Activated CD4-positive, alpha-beta T cell treated with anti-CD3 and anti-CD28 coated beads, Interleukin-2, amount 50 U/mL, for 16 hours (primary cell): ENCODE data around the gene HMGCL.
"Not testable (repeated sequence)": the region's sequence is repeated elsewhere in the genome, so short reads cannot be mapped to it uniquely, and the experiment has no call there.

Source experiments
- DNase-seq: peaks from one replicate; pipeline ENCODE4 v3.0.0-alpha.2; 2020

Gene HMGCL

DNA sequence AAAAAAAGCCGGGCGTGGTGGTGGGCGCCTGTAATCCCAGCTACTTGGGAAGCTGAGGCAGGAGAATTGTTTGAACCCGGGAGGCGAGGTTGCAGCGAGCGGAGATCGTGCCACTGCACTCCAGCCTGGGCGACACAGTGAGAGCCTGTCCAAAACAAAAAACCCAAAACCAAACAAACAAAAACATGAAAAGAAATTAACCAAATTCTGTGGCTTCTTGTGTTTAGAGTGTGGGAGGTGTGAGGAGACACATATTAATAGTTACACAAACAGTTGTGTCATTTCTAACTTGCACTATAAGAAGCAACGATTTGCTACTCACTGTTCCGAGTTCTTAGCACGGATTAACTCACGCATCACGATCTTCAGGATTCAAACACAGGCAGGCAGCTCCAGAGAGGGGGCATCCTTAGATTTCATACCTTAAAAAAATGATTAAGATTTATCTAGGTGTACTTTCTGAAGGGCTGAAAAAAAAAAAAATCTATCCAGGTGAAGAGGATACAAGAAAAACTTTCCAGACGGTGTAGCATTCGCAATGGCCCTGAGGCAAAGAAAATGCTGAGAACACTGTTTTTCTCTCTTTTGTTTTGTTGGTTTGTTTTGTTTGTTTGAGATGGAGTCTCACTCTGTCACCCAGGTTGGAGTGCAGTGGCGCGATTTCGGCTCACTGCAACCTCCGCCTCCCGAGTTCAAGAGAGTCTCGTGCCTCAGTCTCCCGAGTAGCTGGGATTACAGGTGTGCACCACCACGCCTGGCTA lies 713 bp upstream of the HMGCL start:
- peak; percentile 47 for DNase-seq

DNA sequence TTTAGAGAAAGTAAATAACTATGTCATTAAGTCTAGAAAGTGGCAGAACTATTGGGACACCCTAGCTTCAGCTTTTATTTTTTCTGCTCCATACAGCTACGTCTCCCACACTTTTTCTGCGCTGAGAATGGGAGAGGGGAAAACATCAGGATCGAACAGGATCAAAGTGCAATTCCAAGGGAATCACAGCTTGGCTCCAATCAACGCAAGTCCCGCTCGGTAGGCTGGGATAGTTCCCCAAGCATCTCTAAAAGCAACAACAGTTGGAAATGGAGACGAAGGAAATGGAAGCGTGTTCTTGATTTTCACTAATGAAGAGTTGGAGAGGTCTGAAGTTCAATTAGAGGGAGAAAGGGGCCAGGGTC lies 536 bp downstream of the HMGCL start:
- DNase-seq: no peak

DNA sequence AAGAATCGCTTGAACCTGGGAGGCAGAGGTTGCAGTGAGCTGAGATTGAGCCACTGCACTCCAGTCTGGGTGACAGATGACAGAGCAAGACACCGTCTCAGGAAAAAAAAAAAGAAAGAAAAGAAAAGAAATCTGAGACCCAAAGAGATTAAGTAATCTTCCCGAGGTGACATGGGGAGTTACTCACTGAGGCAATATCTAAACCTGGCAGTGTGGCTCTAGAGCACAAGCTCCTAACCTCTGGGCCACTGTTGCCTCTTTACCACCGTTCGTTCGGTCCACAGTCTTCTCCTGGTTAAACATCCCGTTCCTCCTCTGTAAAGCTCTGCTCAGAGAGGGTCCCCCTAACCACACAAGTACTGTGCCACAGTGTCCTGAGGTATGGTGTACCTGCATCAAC lies 1.5 kb downstream of the HMGCL start:
- no peak for DNase-seq

DNA sequence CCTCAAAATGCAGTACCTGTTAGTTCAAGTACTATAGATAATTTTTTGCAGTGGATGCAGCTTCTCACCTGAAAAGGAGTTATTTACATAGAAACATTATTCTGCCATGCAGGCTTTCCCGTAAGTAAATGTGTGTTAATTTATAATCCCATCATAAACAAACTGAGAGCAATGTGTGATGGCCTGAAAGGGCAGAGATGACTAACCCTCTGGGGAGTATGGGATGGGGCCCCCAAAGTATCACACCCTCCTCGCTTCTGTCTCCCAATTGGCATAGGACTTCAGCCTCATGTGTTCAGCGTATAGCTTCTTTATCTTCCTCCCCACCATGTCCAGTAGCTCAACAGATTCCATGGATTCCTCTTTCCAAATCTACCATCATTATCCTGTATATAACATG lies 7.6 kb downstream of the HMGCL start:
- DNase-seq: no peak

DNA sequence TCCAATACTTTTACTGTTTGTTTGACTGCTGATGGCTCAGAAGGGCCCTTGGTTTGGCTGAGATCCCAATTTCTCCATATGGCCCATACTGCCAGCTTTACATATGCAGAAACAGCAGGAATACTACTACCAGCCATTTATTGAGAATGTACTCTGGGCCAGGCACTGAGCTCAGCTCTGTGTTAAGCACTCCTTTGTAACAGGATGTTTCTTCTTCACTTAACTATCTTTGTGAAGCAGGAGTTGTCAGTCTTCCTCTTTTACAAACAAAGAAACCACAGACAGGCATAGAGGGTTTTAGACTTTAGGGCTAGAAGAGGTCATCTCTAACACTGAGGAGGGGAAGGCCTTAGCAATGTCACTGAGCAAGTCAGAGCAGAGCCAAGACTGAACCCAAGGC lies 8.3 kb downstream of the HMGCL start:
- no peak for DNase-seq

DNA sequence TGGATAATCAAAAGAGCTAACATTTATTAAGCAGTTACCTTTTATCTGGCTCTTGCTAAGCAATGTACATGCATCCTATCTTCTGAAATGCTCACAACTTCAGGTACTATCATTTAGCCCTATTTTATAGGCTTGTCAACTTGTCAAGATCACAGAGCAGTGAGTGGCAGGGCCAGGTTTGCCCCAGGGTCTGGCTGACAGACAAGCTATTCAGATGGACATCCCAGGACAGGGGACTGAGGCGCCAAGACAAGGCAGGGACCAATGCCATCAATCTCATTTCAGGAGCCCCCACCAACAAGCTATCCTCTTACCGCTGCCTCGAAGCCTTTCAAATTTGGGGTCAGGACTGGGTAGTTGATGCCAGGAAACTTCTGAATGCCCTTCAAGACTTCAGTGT lies 8.9 kb downstream of the HMGCL start:
- DNase-seq: no peak

DNA sequence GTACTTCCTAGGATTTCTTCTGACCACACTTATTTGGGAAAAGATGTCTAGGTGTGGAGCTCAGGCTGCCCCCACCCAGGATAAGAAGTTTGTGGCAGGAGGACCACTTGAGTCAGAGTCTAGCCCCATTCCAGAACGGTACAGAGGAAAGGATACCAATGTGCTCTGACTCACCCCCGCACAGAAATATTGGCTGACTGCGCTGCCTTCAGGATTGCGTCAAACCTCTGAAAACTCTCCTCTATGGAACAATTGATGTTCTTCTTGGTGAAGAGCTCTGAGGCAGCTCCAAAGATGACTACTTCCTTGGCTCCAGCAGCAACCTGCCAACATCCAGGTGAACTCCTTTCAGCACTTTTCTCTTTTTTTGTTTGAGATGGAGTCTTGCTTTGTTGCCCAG lies 11.2 kb downstream of the HMGCL start:
- DNase-seq: no peak

DNA sequence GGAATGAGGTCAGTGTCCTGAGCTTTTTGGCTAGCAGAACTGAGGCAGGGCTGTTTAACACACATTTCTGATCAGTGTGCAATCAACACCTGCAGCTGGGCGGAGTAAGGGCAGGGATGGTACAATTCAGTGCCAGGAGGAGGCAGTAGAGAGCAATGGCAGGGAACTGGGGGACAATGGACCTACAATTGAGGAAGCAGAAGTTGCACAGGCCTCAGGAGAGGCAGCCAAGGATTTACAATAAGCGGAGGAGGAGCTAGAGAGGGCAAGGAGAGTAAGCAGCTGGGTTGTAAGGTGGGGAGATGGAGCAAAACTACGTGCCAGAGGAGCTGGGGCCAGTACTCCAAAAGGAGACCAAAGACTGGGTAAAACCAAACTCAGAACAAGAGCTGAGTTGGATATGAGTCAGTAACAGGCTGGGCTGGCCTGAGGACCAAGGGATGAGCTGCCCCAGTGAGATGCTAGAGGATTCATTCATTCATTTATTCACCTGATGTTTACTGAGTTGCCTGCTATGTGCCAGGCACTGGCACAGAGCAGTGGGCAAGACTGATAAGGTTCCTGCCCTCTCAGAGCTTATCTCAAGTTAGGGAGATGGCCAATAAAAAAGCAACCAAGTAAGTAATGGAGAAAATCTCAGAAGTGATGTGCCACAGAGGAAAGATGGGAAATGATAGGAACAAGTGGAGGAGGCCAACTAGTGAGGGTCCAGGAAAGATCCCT lies 14.2 kb downstream of the HMGCL start:
- DNase-seq: peak; percentile 65

DNA sequence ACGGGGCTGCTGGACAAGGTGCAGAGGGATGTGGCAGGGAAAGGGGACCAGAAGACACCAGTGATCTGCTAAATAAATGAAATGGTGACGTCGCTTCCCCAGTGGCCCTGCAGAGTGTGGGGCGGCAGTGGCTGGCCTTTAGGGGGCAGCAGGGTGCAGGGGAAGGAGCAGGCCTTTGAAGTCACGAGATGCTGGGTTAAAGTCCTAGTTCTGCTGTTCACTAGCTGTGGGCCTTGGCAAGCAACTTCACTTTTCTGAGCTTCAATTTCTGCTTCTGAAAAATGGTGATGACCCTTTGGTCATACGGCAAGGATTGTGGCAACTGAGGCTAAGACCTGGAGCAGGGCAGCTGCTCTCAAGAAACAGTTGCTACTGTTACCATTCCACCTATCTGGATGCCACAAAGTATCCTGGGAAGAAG lies 15.5 kb downstream of the HMGCL start:
- peak; percentile 86 for DNase-seq

DNA sequence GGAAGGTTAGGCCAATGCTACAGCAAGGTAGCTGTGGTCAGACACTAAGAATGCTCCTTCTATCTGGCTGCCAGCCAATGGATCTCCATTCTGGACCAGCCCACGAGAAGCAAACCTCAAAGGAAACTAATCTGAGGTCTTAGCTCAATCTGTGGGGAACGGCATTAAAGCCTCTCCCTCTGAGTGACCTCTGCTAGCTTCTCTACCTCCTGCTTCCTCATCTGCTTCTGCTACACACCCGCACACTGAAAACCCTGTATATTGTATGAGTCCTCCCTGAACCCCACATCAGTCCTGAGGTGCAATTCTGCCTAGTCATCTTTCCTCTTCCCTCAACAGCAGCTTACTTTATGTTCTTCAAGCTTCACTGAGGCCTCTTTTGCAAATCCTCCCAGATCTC lies 17.8 kb downstream of the HMGCL start:
- DNase-seq: no peak

DNA sequence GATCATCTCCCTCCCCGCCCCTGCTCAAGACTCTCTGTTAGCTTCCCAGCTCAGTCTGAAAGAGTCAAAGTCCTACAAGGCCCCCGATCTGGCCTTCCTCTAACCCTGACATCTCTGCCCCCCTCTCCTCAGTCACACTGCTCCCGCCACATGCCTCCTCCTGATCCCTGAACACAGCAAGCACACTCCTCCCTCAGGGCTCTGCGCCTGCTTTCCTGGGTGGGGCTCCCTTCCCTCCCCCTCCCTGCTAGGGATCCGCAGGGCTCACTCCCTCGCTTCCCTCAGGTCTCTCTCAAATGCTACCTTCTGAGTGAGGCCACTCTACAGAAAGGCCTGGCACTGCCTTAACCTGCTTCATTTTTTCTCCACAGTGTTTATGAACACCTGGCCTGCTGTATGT lies 18.9 kb downstream of the HMGCL start:
- DNase-seq: no peak

DNA sequence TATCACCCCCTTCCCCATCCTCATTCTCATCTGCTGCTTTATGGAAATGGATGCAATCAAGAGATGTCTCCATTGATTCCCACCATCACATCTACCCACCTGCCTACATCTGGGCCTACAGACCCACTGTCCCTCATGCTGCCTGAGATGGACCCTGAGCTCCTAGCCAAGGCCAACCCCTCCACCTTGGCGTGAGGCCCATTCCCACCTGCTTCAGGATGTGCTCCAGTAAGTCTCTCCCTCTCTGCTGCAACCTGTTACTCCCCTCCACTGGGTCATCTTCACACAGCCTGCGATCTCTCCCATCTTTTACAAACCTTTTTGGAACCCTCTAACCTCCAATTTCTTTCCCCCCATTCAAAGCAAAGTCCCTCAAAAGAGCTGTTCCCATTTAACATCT lies 20.2 kb downstream of the HMGCL start:
- DNase-seq: no peak

DNA sequence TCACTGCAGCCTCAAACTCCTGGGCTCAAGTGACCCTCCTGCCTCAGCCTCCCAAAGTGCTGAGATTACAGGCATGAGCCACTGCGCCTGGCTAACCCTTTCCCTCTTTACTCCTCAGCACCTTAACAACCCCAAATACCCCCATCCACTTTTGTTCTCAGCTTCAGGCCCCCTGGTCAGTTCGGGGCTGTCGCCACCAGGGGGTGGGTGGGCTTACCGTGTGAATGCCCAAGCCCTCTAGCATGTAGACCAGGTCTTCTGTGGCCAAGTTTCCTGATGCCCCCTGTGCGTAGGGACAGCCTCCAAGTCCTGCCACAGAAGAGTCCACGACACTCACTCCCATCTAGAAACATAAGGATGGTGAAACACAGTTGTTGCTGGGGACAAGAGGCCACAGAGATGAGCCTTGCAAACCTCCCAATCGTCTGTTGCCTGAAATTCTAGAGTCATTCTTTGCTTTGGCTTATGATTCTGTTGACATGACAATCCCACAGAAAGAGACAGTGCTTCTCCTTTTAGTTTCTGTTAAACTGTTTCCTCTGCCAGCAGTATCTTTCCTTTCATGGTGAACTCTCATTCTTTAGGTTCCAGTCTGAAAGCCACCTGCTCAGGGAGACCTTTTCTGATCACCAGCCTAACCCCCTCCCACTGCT lies 20.9 kb downstream of the HMGCL start:
- no peak for DNase-seq

DNA sequence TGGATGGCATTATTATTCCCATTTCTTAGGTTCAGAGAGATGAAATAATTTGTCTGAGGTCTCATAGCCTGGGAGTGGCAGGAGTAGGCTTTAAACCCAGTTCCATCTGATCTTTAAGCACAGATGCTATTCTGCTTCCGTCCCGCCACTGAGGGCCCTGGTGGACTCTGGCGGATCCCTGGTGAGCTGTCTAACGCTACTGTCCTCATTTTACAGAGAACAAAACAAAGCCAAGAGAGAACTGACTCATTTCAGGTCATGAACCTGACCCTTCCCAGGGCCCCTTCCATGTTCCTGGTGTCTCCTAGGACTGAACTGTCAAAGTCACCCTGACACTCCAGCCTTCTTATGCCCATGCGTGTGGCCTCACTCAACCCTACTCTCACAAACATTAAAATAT lies 21.6 kb downstream of the HMGCL start:
- DNase-seq: no peak

DNA sequence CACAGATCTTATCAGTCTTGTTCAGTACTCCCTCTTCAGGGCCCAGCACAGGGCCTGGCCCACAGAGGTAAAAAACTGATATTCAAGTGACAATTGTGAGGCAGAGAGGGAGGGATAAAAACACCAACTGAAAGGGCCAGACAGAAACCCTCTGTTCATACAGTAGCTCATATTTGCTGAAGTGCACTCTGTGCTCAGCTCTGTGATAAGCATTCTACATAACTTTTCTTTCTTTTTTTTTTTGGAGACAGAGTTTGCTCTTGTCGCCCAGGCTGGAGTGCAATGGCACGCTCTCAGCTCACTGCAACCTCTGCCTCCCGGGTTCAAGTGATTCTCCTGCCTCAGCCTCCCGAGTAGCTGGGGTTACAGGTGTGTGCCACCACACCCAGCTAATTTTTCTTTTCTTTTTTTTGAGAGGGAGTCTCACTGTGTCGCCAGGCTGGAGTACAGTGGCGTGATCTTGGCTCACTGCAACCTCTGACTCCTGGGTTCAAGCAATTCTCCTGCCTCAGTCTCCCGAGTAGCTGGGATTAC lies 22.4 kb downstream of the HMGCL start:
- DNase-seq: not testable (repeated sequence)

DNA sequence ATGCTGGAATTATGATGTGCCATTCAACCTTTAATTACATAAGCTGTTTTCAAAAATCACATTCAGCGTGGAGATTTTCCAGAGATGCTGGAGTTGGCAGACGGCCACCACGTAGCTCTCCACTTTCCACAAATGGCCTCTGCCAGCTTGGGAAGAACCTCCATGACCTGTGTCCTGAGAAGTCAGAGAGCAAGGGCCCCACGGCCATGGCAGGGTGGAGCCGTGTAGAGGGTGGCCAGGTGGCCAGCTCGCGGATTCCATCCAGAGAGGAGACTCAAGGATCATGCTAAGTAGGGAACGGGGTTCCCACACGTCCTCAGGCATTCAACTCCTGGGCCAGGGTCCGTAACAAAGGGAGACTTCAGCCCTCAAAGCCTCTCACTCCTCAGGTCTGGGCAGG lies 23.4 kb downstream of the HMGCL start:
- DNase-seq: no peak

DNA sequence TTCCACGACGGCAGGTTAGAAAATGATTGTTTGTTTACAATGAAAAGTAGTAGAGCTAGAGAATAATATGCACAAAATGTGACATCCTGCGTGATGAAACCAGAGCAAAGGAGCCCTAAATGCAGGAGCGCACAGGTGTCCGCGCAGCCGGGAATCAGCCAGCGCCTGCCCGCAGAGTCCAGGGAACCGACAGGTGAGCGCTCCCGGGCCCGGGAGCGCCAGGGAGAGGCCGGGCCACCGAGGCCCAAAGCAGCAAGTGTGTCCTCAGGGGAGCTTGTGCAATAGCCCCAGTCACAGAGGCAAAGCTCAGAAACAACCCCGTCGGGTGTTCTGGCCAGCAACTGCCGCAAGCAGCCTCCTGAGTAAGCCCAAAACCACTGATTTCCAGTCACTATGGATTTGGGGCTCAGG lies 23.9 kb downstream of the HMGCL start:
- no peak for DNase-seq

DNA sequence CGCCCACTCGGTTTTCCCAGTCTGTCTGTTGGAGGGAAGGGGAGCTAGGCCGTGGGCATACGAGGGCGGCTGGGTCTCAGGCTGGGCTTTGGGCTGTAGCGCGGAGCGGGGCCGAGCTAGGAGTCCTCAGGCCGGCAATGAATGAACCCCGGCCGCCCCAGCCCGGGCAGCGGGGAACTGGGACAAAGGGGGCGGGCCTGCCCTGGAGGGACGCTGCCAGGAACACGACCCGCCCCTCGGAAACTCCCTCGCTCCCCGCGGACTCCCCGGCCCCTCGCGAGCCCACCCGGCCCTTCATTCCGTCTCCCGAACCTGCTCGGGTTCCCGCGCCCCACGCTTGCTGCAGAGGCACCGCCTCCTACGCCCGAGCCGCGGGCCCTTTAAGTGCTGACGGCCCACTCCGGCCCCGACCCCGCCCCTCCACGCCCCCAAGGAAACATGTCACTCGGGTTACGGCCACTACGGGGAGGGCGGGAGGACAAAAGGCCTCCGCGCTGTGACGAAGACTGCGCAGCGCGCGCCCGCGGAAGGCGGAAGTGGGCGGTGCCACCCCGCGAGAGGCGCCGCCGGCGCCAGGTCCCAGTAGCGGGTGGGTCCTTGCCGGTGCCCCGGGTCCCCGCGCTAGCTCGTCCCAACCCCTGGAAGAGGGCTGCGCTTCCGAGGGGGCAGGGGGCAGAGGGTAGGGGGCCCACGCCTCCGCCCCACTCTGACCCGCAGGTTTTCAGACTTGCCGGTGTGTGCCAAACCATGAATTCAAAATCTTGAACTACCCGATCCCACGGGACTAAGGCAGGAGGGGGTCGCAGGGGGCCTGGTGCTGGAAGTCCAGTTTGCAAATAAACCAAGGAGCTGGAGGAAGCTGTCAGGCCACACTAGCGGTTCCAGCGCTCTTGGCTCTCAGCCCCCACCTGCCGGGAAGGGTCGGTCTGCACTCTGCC lies 24.6 kb downstream of the HMGCL start, which contains the start of gene GALE:
GALE (minus strand) TSS at position 355 of the 938 bp plus-strand sequence. CDS start 1,747 bp downstream, outside the sequence.
- DNase-seq: peak; percentile 97

DNA sequence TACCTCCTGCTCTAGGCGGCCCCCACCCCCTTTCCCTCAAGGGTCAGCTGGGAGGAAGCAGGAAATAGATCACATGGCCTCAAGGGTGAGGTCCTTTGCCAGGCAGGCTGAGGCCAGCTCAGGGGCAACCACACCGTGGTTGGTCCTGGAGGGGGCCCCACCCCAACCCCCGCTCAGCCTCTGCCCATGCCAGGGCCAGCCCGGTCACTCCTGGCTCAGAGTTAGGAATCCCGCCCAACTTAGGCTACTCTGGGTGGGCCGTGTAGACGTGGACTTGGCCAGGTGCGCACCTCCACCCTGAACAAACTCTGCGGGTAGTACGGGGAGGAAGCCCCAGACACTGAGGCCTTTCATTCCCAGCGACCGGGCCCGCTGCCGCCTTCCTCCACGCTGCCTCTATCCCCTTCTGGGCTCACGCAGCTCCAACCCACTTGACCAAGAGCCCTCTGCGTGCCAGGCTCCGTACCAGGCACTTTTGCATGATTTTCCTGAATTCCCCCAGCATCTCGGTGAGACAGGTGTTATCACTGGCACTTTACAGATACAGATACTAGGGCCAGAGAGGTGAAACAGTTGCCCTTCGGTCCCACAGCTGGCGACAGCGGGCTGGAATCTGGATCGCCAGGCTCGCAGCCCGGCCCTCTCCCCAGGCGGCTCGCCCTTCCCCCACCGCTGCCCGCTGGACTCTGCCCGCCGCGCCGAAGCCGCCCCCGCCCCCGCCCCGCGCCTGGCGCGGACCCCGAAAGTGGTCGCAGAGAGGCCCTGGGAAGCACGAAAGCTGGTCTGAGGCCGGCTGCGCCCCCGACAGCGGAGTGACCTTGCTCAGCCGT lies 25.4 kb downstream of the HMGCL start:
- peak; percentile 71 for DNase-seq

DNA sequence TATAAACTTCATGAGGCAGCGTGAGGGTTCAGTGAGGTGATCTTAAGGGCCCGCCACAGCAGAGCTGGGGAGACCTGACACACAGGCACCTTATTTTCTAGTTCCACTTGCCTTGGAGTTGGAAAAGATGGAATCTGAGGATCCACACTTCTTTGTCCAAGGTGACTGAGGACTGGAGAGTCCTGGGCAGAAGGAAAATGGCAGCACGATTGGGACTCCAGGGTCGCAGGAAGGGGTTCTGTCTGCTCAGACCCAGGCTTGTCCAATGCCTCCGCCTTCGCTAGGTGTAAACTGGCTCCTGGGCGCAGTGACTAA lies 26.0 kb downstream of the HMGCL start:
- DNase-seq: no peak

DNA sequence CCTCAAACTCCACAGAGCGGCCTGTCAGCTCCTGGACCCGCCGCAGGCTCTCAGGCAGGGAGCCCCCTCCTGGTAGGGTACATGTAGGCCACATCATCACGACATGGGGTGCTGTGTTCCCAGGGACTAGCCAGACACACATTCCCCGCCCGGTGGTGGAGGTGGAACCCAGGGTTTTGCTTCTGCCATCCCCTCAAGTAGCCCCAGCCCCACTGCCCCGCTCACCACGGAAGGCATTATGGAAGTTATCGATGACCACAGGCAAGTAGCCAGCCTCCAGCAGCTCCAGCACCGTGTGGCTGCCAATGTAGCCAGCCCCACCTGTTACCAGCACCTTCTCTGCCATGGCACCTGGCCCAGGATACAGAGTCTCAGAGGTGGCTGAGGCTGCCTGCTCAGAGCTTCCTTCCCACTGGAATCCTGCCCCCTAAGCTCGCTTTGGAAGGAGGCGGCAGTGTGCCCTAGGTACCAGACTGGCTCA lies 26.5 kb downstream of the HMGCL start:
- no peak for DNase-seq
